Osteoblast (primary cell): ENCODE data around the gene WAS. TPM values are rescaled to one million over a fixed set of nuclear protein-coding genes. Genes with fewer than 3 reads are reported as not detected.

Experiments used
- DNase-seq: peaks from one replicate; pipeline ENCODE4 v3.0.0; 2011; ENCODE audit warnings: low spot score, mixed read lengths; ENCODE audit not compliant: insufficient read length; ENCODE audit errors: missing footprints
- H2AFZ ChIP-seq: 2 replicates; pipeline ENCODE4 v1.6.0; 2011; ENCODE audit warnings: mild to moderate bottlenecking, low read length
- H3K27ac ChIP-seq: 2 replicates; pipeline ENCODE4 v1.5.1; 2011; ENCODE audit warnings: mild to moderate bottlenecking, low read depth, low read length, moderate library complexity
- H3K27me3 ChIP-seq: 2 replicates; pipeline ENCODE4 v1.6.0; 2012; ENCODE audit warnings: mild to moderate bottlenecking, control low read depth, inconsistent platforms, low read length, moderate library complexity; ENCODE audit not compliant: insufficient read depth
- H3K36me3 ChIP-seq: 2 replicates; pipeline ENCODE4 v1.5.1; 2011; ENCODE audit warnings: mild to moderate bottlenecking, low read length, control low read depth, moderate library complexity; ENCODE audit not compliant: insufficient read depth
- H3K4me1 ChIP-seq: 2 replicates; pipeline ENCODE4 v1.5.1; 2011; ENCODE audit warnings: mild to moderate bottlenecking, low read length, control low read depth, moderate library complexity; ENCODE audit not compliant: insufficient read depth
- H3K4me2 ChIP-seq: 2 replicates; pipeline ENCODE4 v1.6.0; 2011; ENCODE audit warnings: mild to moderate bottlenecking, low read length; ENCODE audit not compliant: insufficient read depth
- H3K4me3 ChIP-seq: fragments of 200-600 bp; sonication (generic); 3 replicates; pipeline ENCODE4 v1.5.1; 2012; ENCODE audit warnings: mild to moderate bottlenecking, low read length, inconsistent platforms; ENCODE audit not compliant: insufficient read depth
- H3K79me2 ChIP-seq: 2 replicates; pipeline ENCODE4 v1.6.0; 2012; ENCODE audit warnings: mild to moderate bottlenecking, low read length, control low read depth, inconsistent platforms; ENCODE audit not compliant: insufficient read depth
- H3K9me3 ChIP-seq: 2 replicates; pipeline ENCODE4 v1.5.1; 2011; ENCODE audit warnings: low read depth, low read length, control low read depth
- H4K20me1 ChIP-seq: 2 replicates; pipeline ENCODE4 v1.6.0; 2012; ENCODE audit warnings: mild to moderate bottlenecking, low read length, control low read depth; ENCODE audit not compliant: insufficient read depth
- CTCF ChIP-seq: IDR thresholded peaks from 2 replicates; pipeline ENCODE4 v1.5.1; 2011; ENCODE audit warnings: mild to moderate bottlenecking, low read depth, low read length, moderate library complexity; ENCODE audit errors: extremely low read depth
- total RNA-seq: library from RNA; depleted of rRNA; stranded (reverse); fragments of >200 nt; gene quantifications from 2 replicates; pipeline ENCODE4 v1.2.3, GENCODE V29; 2012

Gene WAS
- total RNA-seq, 1 donor: 0.36 TPM

DNA sequence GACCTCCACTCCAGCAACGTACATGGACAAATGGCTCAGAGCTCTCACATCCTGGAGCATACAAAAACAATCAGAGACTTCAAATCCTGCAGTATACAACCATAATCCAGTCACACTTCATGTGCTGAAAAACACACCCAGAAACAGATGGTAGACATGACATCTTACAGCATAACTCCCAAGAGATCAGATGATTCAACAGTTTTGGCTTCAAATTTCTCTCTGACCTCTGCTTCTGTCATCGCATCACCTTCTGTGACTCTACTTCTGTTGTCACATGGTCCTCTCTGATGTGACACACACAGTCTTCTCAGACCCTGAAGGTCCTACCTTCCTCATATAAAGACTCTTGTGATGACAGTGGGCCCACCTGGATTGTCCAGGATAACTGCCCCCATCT lies 31.5 kb downstream of the WAS start:
- DNase-seq: no peak
- Histone ChIP-seq H3K27me3 (no peaks in the 10 kb centered on the region), H3K4me2 (no peak overlapping the region), H3K4me1 (peaks cover 17% of the 10 kb centered on the region), H2AFZ (no peak overlapping the region), H3K36me3 (no peaks in the 10 kb centered on the region), H3K79me2 (no peaks in the 10 kb centered on the region), H3K4me3 (no peak overlapping the region), H4K20me1 (peaks cover 2% of the 10 kb centered on the region), H3K9me3 (no peaks in the 10 kb centered on the region), H3K27ac (no peak overlapping the region)
- no peak for TF ChIP-seq CTCF

DNA sequence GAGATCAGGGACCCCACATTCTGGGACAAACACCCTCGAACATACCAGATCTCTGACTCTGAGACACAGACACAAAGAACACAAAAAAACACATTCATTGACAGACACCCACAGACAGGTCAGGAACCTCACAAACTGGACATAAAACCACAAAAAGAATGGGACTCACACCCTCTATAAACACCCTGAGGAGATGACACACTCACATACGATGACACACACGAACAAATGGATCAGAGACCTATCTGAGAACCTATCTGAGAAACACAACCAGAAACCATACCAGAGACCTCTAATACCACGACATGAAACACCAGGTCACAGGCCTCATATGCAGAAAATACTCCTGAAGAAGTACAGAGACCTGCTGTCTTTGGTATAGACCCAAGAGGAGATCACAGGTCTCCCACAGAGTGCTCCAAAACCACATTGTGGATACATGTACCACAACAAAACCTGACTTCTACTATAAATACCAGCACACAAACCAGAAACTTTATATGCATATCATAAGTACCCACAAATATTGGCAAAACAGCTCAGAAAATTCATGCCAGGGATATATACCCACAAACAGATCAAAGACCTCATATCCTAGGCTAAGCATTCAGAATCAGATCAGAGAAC lies 32.4 kb downstream of the WAS start:
- DNase-seq: no peak
- peak overlapping the region; percentile 28 for H3K27ac ChIP-seq
- H3K79me2 ChIP-seq: no peaks in the 10 kb centered on the region
- TF ChIP-seq CTCF: no peak
- no peak overlapping the region for H3K4me2 ChIP-seq
- no peak overlapping the region for H3K4me3 ChIP-seq
- H3K27me3 ChIP-seq: peaks cover 2% of the 10 kb centered on the region
- peaks cover 17% of the 10 kb centered on the region for H3K4me1 ChIP-seq
- no peaks in the 10 kb centered on the region for H3K36me3 ChIP-seq
- H2AFZ ChIP-seq: no peak overlapping the region
- peaks cover 2% of the 10 kb centered on the region for H4K20me1 ChIP-seq
- H3K9me3 ChIP-seq: no peaks in the 10 kb centered on the region

DNA sequence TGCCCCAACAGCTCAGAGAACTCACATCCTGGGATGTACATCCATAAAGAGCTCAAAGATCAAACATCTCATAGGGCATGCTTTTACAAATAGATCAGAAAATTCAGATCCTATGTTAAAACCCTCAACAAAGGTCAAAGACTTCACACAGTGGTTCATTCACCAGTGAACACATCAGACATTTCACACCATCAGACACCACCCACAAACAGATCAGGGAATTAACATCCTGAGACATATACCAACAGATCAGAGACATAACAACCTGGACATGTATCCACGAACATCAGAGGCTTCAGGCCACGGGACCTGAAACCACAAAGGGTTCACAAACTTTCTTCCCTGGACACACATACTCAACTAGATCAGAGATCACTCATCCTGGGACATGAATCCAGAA lies 36.4 kb downstream of the WAS start:
- no peak for TF ChIP-seq CTCF
- Histone ChIP-seq H3K4me2 (no peak overlapping the region), H2AFZ (no peak overlapping the region), H3K4me1 (peaks cover 10% of the 10 kb centered on the region), H3K36me3 (no peaks in the 10 kb centered on the region), H4K20me1 (peaks cover 2% of the 10 kb centered on the region), H3K4me3 (no peak overlapping the region), H3K27me3 (peaks cover 4% of the 10 kb centered on the region), H3K79me2 (no peaks in the 10 kb centered on the region), H3K9me3 (no peaks in the 10 kb centered on the region), H3K27ac (no peak overlapping the region)
- no peak for DNase-seq

GRCh38 chrX:48720577-48721250 lies 37.1 kb downstream of the WAS start:
- no peak for TF ChIP-seq CTCF
- Histone ChIP-seq H3K4me2 (no peak overlapping the region), H3K36me3 (no peaks in the 10 kb centered on the region), H3K4me1 (peaks cover 2% of the 10 kb centered on the region), H4K20me1 (peaks cover 2% of the 10 kb centered on the region), H3K4me3 (no peak overlapping the region), H3K9me3 (no peaks in the 10 kb centered on the region), H3K27me3 (peaks cover 4% of the 10 kb centered on the region), H3K27ac (no peak overlapping the region), H2AFZ (no peak overlapping the region), H3K79me2 (no peaks in the 10 kb centered on the region)
- DNase-seq: no peak
